ENCODE measurements around the gene KCNJ18.
"Not testable (repeated sequence)": the region's sequence is repeated elsewhere in the genome, so short reads cannot be mapped to it uniquely, and the experiment has no call there.

The KCNJ18 gene

GRCh38 chr17:21679256-21680146, 12.8 kb upstream of the KCNJ18 start:
- Histone ChIP-seq H3K4me1 (ENCODE audit: control insufficient read depth, low read length) (no peaks in the 10 kb centered on the region), H3K4me3 (ENCODE audit: low read length) (no peak overlapping the region), H3K27me3 (ENCODE audit: control insufficient read depth, low read length) (no peaks in the 10 kb centered on the region), H3K9me2 (replicated peaks; ENCODE audit: control insufficient read depth, low read length) (no peaks in the 10 kb centered on the region), H3K36me3 (ENCODE audit: control insufficient read depth, low read length) (no peaks in the 10 kb centered on the region), H3K4me2 (ENCODE audit: low read length) (no peak overlapping the region), H3K9me3 (ENCODE audit: control insufficient read depth, insufficient read depth, low read length) (peaks cover 8% of the 10 kb centered on the region; the same call in 1 of the 2 replicates), H3K79me2 (ENCODE audit: control insufficient read depth, low read length) (no peaks in the 10 kb centered on the region), H3F3A (ENCODE audit: control insufficient read depth, insufficient read depth) (no peaks in the 10 kb centered on the region), H4K20me1 (ENCODE audit: control insufficient read depth, insufficient read depth, low read depth, low read length) (no peaks in the 10 kb centered on the region), H3K27ac (ENCODE audit: low read depth, low read length) (no peak overlapping the region)
- no peak for TF ChIP-seq EZH2phosphoT487 (IDR thresholded peaks at IDR 0.05; ENCODE audit: borderline replicate concordance, low read length)
- no peak for TF ChIP-seq CTCF (IDR thresholded peaks at IDR 0.05; ENCODE audit: low read depth, low read length, poor library complexity, severe bottlenecking)

GRCh38 chr17:21680366-21680765, 12.0 kb upstream of the KCNJ18 start:
- H3K9me3 ChIP-seq (ENCODE audit: control insufficient read depth, insufficient read depth, low read length) = peaks cover 7% of the 10 kb centered on the region; the same call in 1 of the 2 replicates
- no peak overlapping the region for H3K27ac ChIP-seq (ENCODE audit: low read depth, low read length)
- no peak overlapping the region for H3K4me2 ChIP-seq (ENCODE audit: low read length)
- H3K4me1 ChIP-seq (ENCODE audit: control insufficient read depth, low read length) = no peaks in the 10 kb centered on the region
- no peak overlapping the region for H3K4me3 ChIP-seq (ENCODE audit: low read length)
- no peaks in the 10 kb centered on the region for H4K20me1 ChIP-seq (ENCODE audit: control insufficient read depth, insufficient read depth, low read depth, low read length)
- H3K79me2 ChIP-seq (ENCODE audit: control insufficient read depth, low read length) = no peaks in the 10 kb centered on the region
- H3K9me2 ChIP-seq (replicated peaks; ENCODE audit: control insufficient read depth, low read length) = no peaks in the 10 kb centered on the region
- H3K27me3 ChIP-seq (ENCODE audit: control insufficient read depth, low read length) = no peaks in the 10 kb centered on the region
- H3K36me3 ChIP-seq (ENCODE audit: control insufficient read depth, low read length) = no peaks in the 10 kb centered on the region
- no peaks in the 10 kb centered on the region for H3F3A ChIP-seq (ENCODE audit: control insufficient read depth, insufficient read depth)
- no peak for TF ChIP-seq EZH2phosphoT487 (IDR thresholded peaks at IDR 0.05; ENCODE audit: borderline replicate concordance, low read length)
- no peak for TF ChIP-seq CTCF (IDR thresholded peaks at IDR 0.05; ENCODE audit: low read depth, low read length, poor library complexity, severe bottlenecking)

- H3K9me2 ChIP-seq (replicated peaks; ENCODE audit: control insufficient read depth, low read length); H3K4me2 ChIP-seq (ENCODE audit: low read length); H3K79me2 ChIP-seq (ENCODE audit: control insufficient read depth, low read length); H3K27me3 ChIP-seq (ENCODE audit: control insufficient read depth, low read length); H3K36me3 ChIP-seq (ENCODE audit: control insufficient read depth, low read length); H3K4me1 ChIP-seq (ENCODE audit: control insufficient read depth, low read length); H3K27ac ChIP-seq (ENCODE audit: low read depth, low read length); H3F3A ChIP-seq (ENCODE audit: control insufficient read depth, insufficient read depth); H3K4me3 ChIP-seq (ENCODE audit: low read length); H4K20me1 ChIP-seq (ENCODE audit: control insufficient read depth, insufficient read depth, low read depth, low read length); H3K9me3 ChIP-seq (ENCODE audit: control insufficient read depth, insufficient read depth, low read length): not testable (repeated sequence)
Measured at GRCh38 chr17:21680850-21681351, 11.4 kb upstream of the KCNJ18 start.

- H3K4me1 ChIP-seq (ENCODE audit: control insufficient read depth, low read length); H3K9me3 ChIP-seq (ENCODE audit: control insufficient read depth, insufficient read depth, low read length); H3K36me3 ChIP-seq (ENCODE audit: control insufficient read depth, low read length); H3K4me3 ChIP-seq (ENCODE audit: low read length); H3K27me3 ChIP-seq (ENCODE audit: control insufficient read depth, low read length); H3K4me2 ChIP-seq (ENCODE audit: low read length); H3F3A ChIP-seq (ENCODE audit: control insufficient read depth, insufficient read depth); H4K20me1 ChIP-seq (ENCODE audit: control insufficient read depth, insufficient read depth, low read depth, low read length); H3K79me2 ChIP-seq (ENCODE audit: control insufficient read depth, low read length); H3K9me2 ChIP-seq (replicated peaks; ENCODE audit: control insufficient read depth, low read length); H3K27ac ChIP-seq (ENCODE audit: low read depth, low read length): not testable (repeated sequence)
Measured at GRCh38 chr17:21681576-21681975, 10.7 kb upstream of the KCNJ18 start.

GRCh38 chr17:21682130-21682529, 10.2 kb upstream of the KCNJ18 start:
- not testable (repeated sequence) for H3K36me3 ChIP-seq (ENCODE audit: control insufficient read depth, low read length); H3K4me3 ChIP-seq (ENCODE audit: low read length); H3K4me1 ChIP-seq (ENCODE audit: control insufficient read depth, low read length); H3K4me2 ChIP-seq (ENCODE audit: low read length); H3K9me3 ChIP-seq (ENCODE audit: control insufficient read depth, insufficient read depth, low read length); H3K9me2 ChIP-seq (replicated peaks; ENCODE audit: control insufficient read depth, low read length); H3F3A ChIP-seq (ENCODE audit: control insufficient read depth, insufficient read depth); H3K27me3 ChIP-seq (ENCODE audit: control insufficient read depth, low read length); H4K20me1 ChIP-seq (ENCODE audit: control insufficient read depth, insufficient read depth, low read depth, low read length); H3K27ac ChIP-seq (ENCODE audit: low read depth, low read length); H3K79me2 ChIP-seq (ENCODE audit: control insufficient read depth, low read length)

GRCh38 chr17:21683142-21683712, 9.1 kb upstream of the KCNJ18 start:
- not testable (repeated sequence) for H3K79me2 ChIP-seq (ENCODE audit: control insufficient read depth, low read length); H3K4me1 ChIP-seq (ENCODE audit: control insufficient read depth, low read length); H3F3A ChIP-seq (ENCODE audit: control insufficient read depth, insufficient read depth); H3K4me3 ChIP-seq (ENCODE audit: low read length); H3K27ac ChIP-seq (ENCODE audit: low read depth, low read length); H4K20me1 ChIP-seq (ENCODE audit: control insufficient read depth, insufficient read depth, low read depth, low read length); H3K9me3 ChIP-seq (ENCODE audit: control insufficient read depth, insufficient read depth, low read length); H3K4me2 ChIP-seq (ENCODE audit: low read length); H3K9me2 ChIP-seq (replicated peaks; ENCODE audit: control insufficient read depth, low read length); H3K36me3 ChIP-seq (ENCODE audit: control insufficient read depth, low read length); H3K27me3 ChIP-seq (ENCODE audit: control insufficient read depth, low read length)

Data from DOHH2 (cell line).